ENCODE data around the gene CPSF4L.

- TF ChIP-seq CTCF (IDR thresholded peaks at IDR 0.05): peak; percentile 30 to 53 (median 40)
- peak; percentile 60 for TF ChIP-seq EP300 (IDR thresholded peaks at IDR 0.05)
- peak; percentile 25 for TF ChIP-seq POLR2A (IDR thresholded peaks at IDR 0.05)
Observed at GRCh38 chr17:73304971-73305812, 43.5 kb upstream of the CPSF4L start.

Data from ovary (tissue), 3 donors.